PC-3 (cell line): ENCODE measurements around the gene MEPCE. TPM values are rescaled to one million over a fixed set of nuclear protein-coding genes. Genes with fewer than 3 reads are reported as not detected.
A peak's percentile ranks its signal among the peaks of the same experiment; 100 is the strongest.

Source experiments
- ATAC-seq: fragments of 200-7000 bp; cut with Tn5 transposase; 2 replicates; pipeline ENCODE4 v1.9.1; 2020; ENCODE audit warnings: mild to moderate bottlenecking, moderate library complexity
- BruUV-seq: library from RNA; stranded (reverse); fragments of 400-500 nt; replicated peaks from 2 replicates; lab custom pipeline; 2021; lab: Mats Ljungman, UMichigan
- CTCF ChIA-PET: fragments of 300-600 bp; sonication (Branson Sonifier 250); formaldehyde crosslinking; loops from one replicate; lab custom pipeline; 2022; ENCODE audit warnings: antibody characterized with exemption; lab: Charles Lee
- POLR2A ChIA-PET: fragments of 300-600 bp; sonication (Branson Sonifier 250); formaldehyde crosslinking; loops from one replicate; lab custom pipeline; 2022; ENCODE audit warnings: antibody characterized with exemption; ENCODE audit not compliant: unreplicated experiment; lab: Charles Lee
- DNase-seq: peaks from one replicate; pipeline ENCODE4 v3.0.0-alpha.2; 2015
- H2AFZ ChIP-seq: fragments of 300-600 bp; sonication (generic); 2 replicates; pipeline ENCODE4 v1.6.0; 2016; ENCODE audit warnings: antibody characterized with exemption, low read length
- H3F3A ChIP-seq: fragments of 300-600 bp; sonication (generic); one replicate; pipeline ENCODE4 v1.6.0; 2017; ENCODE audit warnings: antibody characterized with exemption, low read length, control low read depth, mild to moderate bottlenecking; ENCODE audit not compliant: unreplicated experiment
- H3K27ac ChIP-seq: fragments of 300-600 bp; sonication (generic); 2 replicates; pipeline ENCODE4 v1.5.1; 2016; ENCODE audit warnings: mild to moderate bottlenecking, low read length
- H3K27me3 ChIP-seq: fragments of 300-600 bp; sonication (generic); 2 replicates; pipeline ENCODE4 v1.6.1; 2016; ENCODE audit warnings: low read length, mixed read lengths
- H3K36me3 ChIP-seq: fragments of 300-600 bp; sonication (generic); 2 replicates; pipeline ENCODE4 v1.6.1; 2016; ENCODE audit warnings: low read depth, mixed run types, low read length, mixed read lengths
- H3K4me1 ChIP-seq: fragments of 300-600 bp; sonication (generic); 2 replicates; pipeline ENCODE4 v1.5.1; 2016; ENCODE audit warnings: low read length; ENCODE audit not compliant: insufficient read depth
- H3K4me2 ChIP-seq: fragments of 300-600 bp; sonication (generic); 2 replicates; pipeline ENCODE4 v1.6.0; 2016; ENCODE audit warnings: low read length
- H3K4me3 ChIP-seq: fragments of 300-600 bp; sonication (generic); 2 replicates; pipeline ENCODE4 v1.5.1; 2016; ENCODE audit warnings: mild to moderate bottlenecking, low read length, mixed read lengths
- H3K79me2 ChIP-seq: fragments of 300-600 bp; sonication (generic); 2 replicates; pipeline ENCODE4 v1.6.1; 2017; ENCODE audit warnings: low read length, mixed read lengths
- H3K9ac ChIP-seq: fragments of 300-600 bp; sonication (generic); 2 replicates; pipeline ENCODE4 v1.6.0; 2016; ENCODE audit warnings: mild to moderate bottlenecking, low read length
- H3K9me2 ChIP-seq: fragments of 300-600 bp; sonication (generic); replicated peaks from 2 replicates; pipeline ENCODE4 v1.6.1; 2016; ENCODE audit warnings: mixed run types, low read length, mixed read lengths
- H3K9me3 ChIP-seq: fragments of 300-600 bp; sonication (generic); 2 replicates; pipeline ENCODE4 v1.6.1; 2016; ENCODE audit warnings: low read length, mixed read lengths
- H4K20me1 ChIP-seq: fragments of 300-600 bp; sonication (generic); 2 replicates; pipeline ENCODE4 v1.6.1; 2016; ENCODE audit warnings: low read length, mixed read lengths
- EZH2 ChIP-seq: fragments of 300-600 bp; sonication (generic); IDR thresholded peaks from one replicate; pipeline ENCODE4 v1.6.1; 2017; ENCODE audit warnings: antibody characterized with exemption, mild to moderate bottlenecking, low read length; ENCODE audit not compliant: unreplicated experiment
- EZH2phosphoT487 ChIP-seq: fragments of 300-600 bp; sonication (generic); IDR thresholded peaks from 2 replicates; pipeline ENCODE4 v1.6.1; 2018; ENCODE audit warnings: mild to moderate bottlenecking, antibody characterized with exemption, low read length, borderline replicate concordance
- intact Hi-C: fragments of 100-400 bp; cut with micrococcal nuclease; formaldehyde crosslinking; loops from 2 replicates; pipeline ENCODE4 v1.9.0; 2023
- total RNA-seq: library from RNA; depleted of rRNA; stranded (reverse); fragments of >200 nt; gene quantifications from 2 replicates; pipeline ENCODE4 v1.2.3, GENCODE V29; 2014
- TF ChIP-seq, protein P1 (sequence below): fragments of 300-600 bp; sonication (generic); conservative IDR thresholded peaks from 2 replicates; pipeline ENCODE4 v1.5.1; 2017; ENCODE audit warnings: antibody characterized with exemption, low read depth, mild to moderate bottlenecking, low read length

The MEPCE gene
- total RNA-seq, 1 experiment from 2014 or later = 36.0 TPM

DNA sequence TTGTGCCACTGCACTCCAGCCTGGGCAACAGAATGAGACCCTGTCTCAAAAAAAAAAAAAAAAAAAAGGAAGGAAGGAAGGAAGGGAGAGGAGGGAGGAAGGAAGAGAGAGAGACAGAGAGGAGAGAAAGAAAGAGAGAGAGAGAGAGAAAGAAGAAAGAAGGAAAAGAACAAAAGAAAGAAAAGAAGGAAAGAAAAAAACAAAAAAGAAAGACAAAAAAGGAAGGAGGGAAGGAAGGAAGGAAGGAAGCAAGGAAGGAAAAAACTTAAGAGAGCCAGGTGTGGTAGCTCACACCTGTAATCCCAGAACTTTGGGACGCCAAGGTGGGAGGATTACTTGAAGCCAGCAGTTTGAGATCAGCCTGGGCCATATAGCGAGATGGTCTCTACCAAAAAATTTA, 35.2 kb downstream of the MEPCE start:
- ATAC-seq = no peak
- TF ChIP-seq EZH2 (no peak), EZH2phosphoT487 (no peak)
- TF ChIP-seq, protein P1, sequence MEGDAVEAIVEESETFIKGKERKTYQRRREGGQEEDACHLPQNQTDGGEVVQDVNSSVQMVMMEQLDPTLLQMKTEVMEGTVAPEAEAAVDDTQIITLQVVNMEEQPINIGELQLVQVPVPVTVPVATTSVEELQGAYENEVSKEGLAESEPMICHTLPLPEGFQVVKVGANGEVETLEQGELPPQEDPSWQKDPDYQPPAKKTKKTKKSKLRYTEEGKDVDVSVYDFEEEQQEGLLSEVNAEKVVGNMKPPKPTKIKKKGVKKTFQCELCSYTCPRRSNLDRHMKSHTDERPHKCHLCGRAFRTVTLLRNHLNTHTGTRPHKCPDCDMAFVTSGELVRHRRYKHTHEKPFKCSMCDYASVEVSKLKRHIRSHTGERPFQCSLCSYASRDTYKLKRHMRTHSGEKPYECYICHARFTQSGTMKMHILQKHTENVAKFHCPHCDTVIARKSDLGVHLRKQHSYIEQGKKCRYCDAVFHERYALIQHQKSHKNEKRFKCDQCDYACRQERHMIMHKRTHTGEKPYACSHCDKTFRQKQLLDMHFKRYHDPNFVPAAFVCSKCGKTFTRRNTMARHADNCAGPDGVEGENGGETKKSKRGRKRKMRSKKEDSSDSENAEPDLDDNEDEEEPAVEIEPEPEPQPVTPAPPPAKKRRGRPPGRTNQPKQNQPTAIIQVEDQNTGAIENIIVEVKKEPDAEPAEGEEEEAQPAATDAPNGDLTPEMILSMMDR = no peak
- H3K9ac ChIP-seq = no peak overlapping the region
- no peak overlapping the region for H3K4me2 ChIP-seq
- no peaks in the 10 kb centered on the region for H3K36me3 ChIP-seq
- H3K4me3 ChIP-seq = no peak overlapping the region
- POLR2A ChIA-PET = no interaction called here
- no peaks in the 10 kb centered on the region for H3K4me1 ChIP-seq
- BruUV-seq = no TSS peak
- no peaks in the 10 kb centered on the region for H3K27me3 ChIP-seq
- no peaks in the 10 kb centered on the region for H3F3A ChIP-seq
- no peaks in the 10 kb centered on the region for H4K20me1 ChIP-seq
- H3K9me3 ChIP-seq = no peaks in the 10 kb centered on the region
- H3K27ac ChIP-seq = no peak overlapping the region
- no peak for DNase-seq
- no peaks in the 10 kb centered on the region for H3K79me2 ChIP-seq
- no peak overlapping the region for H2AFZ ChIP-seq
- CTCF ChIA-PET = interaction anchor here (1.1 kb wide), 1 partner anchor 32 kb away, joined by 3 read pairs; no protein-coding TSS in a partner anchor
- H3K9me2 ChIP-seq = no peaks in the 10 kb centered on the region
- intact Hi-C loops = loop anchor here (10.0 kb wide), 1 partner anchor 390 kb away; the partner anchor contains the start of gene SLC12A9

GRCh38 chr7:100465299-100465698, 35.7 kb downstream of the MEPCE start:
- intact Hi-C loops = loop anchor here (10.0 kb wide), 1 partner anchor 390 kb away; the partner anchor contains the start of gene SLC12A9
- Histone ChIP-seq H3K9ac (no peak overlapping the region), H3F3A (no peaks in the 10 kb centered on the region), H3K27me3 (no peaks in the 10 kb centered on the region), H3K27ac (no peak overlapping the region), H3K4me3 (no peak overlapping the region), H2AFZ (no peak overlapping the region), H4K20me1 (no peaks in the 10 kb centered on the region), H3K36me3 (no peaks in the 10 kb centered on the region), H3K9me3 (no peaks in the 10 kb centered on the region), H3K79me2 (no peaks in the 10 kb centered on the region), H3K4me2 (no peak overlapping the region), H3K4me1 (no peaks in the 10 kb centered on the region), H3K9me2 (no peaks in the 10 kb centered on the region)
- CTCF ChIA-PET = interaction anchor here (0.5 to 1.1 kb wide), 10 partner anchors 17 to 940 kb away, joined by 3 to 14 read pairs (median 5); partner anchors contain the start of genes FBXO24 and LRCH4
- ATAC-seq = no peak
- DNase-seq = peak; percentile 13
- POLR2A ChIA-PET = interaction anchor here (0.6 kb wide), 1 partner anchor 211 kb away, joined by 4 read pairs; no protein-coding TSS in a partner anchor
- no peak for TF ChIP-seq EZH2
- no peak for TF ChIP-seq EZH2phosphoT487
- TF ChIP-seq, protein P1 = no peak
- no TSS peak for BruUV-seq
